Psoas muscle (tissue), 8 donors: ENCODE data around the gene TMEM108. TPM values are rescaled to one million over a fixed set of nuclear protein-coding genes. Genes with fewer than 3 reads are reported as not detected.

Source experiments
- ATAC-seq, 4 donors: fragments of 200-7000 bp; cut with Tn5 transposase; one replicate each; pipeline ENCODE4 v1.9.1; 2020; ENCODE audit warnings: moderate library complexity in 3 of 4, mild to moderate bottlenecking in 2 of 4
- DNase-seq, 2 donors: peaks; one replicate each; pipeline ENCODE4 v3.0.0-alpha.2; 2020
- H3K27ac ChIP-seq: fragments of 200-600 bp; one replicate; pipeline ENCODE4 v1.8.0; 2022
- H3K27me3 ChIP-seq, 3 donors: fragments of 200-600 bp in 1 of 3; one replicate each; pipeline versions ENCODE4 v1.6.1 to v1.8.0; 2013 to 2022; ENCODE audit warnings: low read length in 2 of 3, mild to moderate bottlenecking in 2 of 3, moderate library complexity in 1 of 3; ENCODE audit not compliant: insufficient read depth in 3 of 3
- H3K36me3 ChIP-seq, 2 donors: fragments of 200-600 bp in 1 of 2; one replicate each; pipeline versions ENCODE4 v1.6.1 to v1.8.0; 2013 to 2022; ENCODE audit warnings: low read depth in 1 of 2, mild to moderate bottlenecking in 1 of 2, moderate library complexity in 1 of 2; ENCODE audit not compliant: insufficient read depth in 1 of 2
- H3K4me1 ChIP-seq: fragments of 200-600 bp; one replicate; pipeline ENCODE4 v1.8.0; 2022
- H3K4me3 ChIP-seq: fragments of 200-600 bp; one replicate; pipeline ENCODE4 v1.8.0; 2022; ENCODE audit warnings: mild to moderate bottlenecking
- H3K9me3 ChIP-seq: fragments of 200-600 bp; one replicate; pipeline ENCODE4 v1.8.0; 2022
- CTCF ChIP-seq: fragments of 200-600 bp; IDR thresholded peaks from one replicate; pipeline ENCODE4 v1.8.0; 2022; ENCODE audit warnings: antibody characterized with exemption
- WGBS, 3 donors: extraction: QIAGEN DNeasy Blood & Tissue Kit; methylation state at CpG; one replicate each; pipeline versions ENCODE4 v1.1.6 to v1.1.7; 2013; 5-methylcytosine and 5-hydroxymethylcytosine counted together
- intact Hi-C, 2 donors: fragments of 100-400 bp; cut with DNase I; formaldehyde crosslinking; loops; one replicate each; pipeline versions ENCODE4 v1.11.0 to v1.14.2; 2022
- polyA plus RNA-seq, 3 donors: library from polyadenylated mRNA; stranded (reverse); fragments of 200-250 nt; gene quantifications; one replicate each; pipeline ENCODE4 v1.2.3, GENCODE V29; 2013
- total RNA-seq, 4 donors: library from RNA; stranded (reverse); fragmentation: NEBNext Ultra II Directional in 2 of 4; extraction: Animal tissue kit (Norgen Biotek cat#: 25700) in 2 of 4; gene quantifications; one replicate each; pipeline versions ENCODE4 v1.2.1 to v1.2.4, GENCODE V29; 2021 to 2023
- donor health status: healthy with polysubstance abuse.
- donor health status: DM: no; HTN: no; CAD: no; lungs with moderate emphysema.
- donor health status: Bipolar disorder and iron deficiency.
- donor health status: healthy.
- donor health status: DM: yes; HTN: yes; CAD: no.
- donor health status: DM: no; HTN: no; CAD: no.
- donor health status: DM: no; HTN: no; CAD: no.
- donor health status: DM: yes; HTN: yes; CAD: no.

The TMEM108 gene
- total and polyA plus RNA-seq, 7 donors: 2.4 to 10.5 (median 6.5) TPM

GRCh38 chr3:133113927-133114597 is 75.9 kb downstream of the TMEM108 start:
- Histone ChIP-seq H3K9me3 (no peaks in the 10 kb centered on the region), H3K4me3 (no peak overlapping the region), H3K27ac (no peak overlapping the region), H3K27me3 (no peaks in the 10 kb centered on the region), H3K36me3 (no peaks in the 10 kb centered on the region), H3K4me1 (peaks cover 7% of the 10 kb centered on the region)
- ATAC-seq (no peak), DNase-seq (no peak)
- intact Hi-C loops: no loop called here
- TF ChIP-seq CTCF: no peak
- 84 to 93% (median 89%) methylated on average over 3 of the region's 3 CpGs for WGBS, 3 donors

GRCh38 chr3:133115176-133115575 is 77.0 kb downstream of the TMEM108 start:
- Histone ChIP-seq H3K9me3 (no peaks in the 10 kb centered on the region), H3K27ac (no peak overlapping the region), H3K36me3 (no peaks in the 10 kb centered on the region), H3K27me3 (no peaks in the 10 kb centered on the region), H3K4me3 (no peak overlapping the region), H3K4me1 (peaks cover 7% of the 10 kb centered on the region)
- TF ChIP-seq CTCF: no peak
- WGBS, 3 donors: 26 to 31% (median 29%) methylated on average over 1 of the region's 1 CpG
- intact Hi-C loops: no loop called here
- ATAC-seq (peak in 3 of 4 donors; percentile 40 to 58 (median 49)), DNase-seq (no peak)

- H3K36me3 ChIP-seq: no peaks in the 10 kb centered on the region
- H3K4me3 ChIP-seq: no peak overlapping the region
- ATAC-seq (no peak), DNase-seq (no peak)
- intact Hi-C loops: no loop called here
- H3K27ac ChIP-seq: no peak overlapping the region
- no peak for TF ChIP-seq CTCF
- peaks cover 7% of the 10 kb centered on the region for H3K4me1 ChIP-seq
- H3K9me3 ChIP-seq: no peaks in the 10 kb centered on the region
- H3K27me3 ChIP-seq: no peaks in the 10 kb centered on the region
These were observed 79.2 kb downstream of the TMEM108 start for GRCh38 chr3:133117342-133117741.

GRCh38 chr3:133119176-133119575 is 81.0 kb downstream of the TMEM108 start:
- intact Hi-C loops: no loop called here
- Histone ChIP-seq H3K27me3 (no peaks in the 10 kb centered on the region), H3K27ac (no peak overlapping the region), H3K36me3 (no peaks in the 10 kb centered on the region), H3K4me1 (peaks cover 4% of the 10 kb centered on the region), H3K4me3 (no peak overlapping the region), H3K9me3 (no peaks in the 10 kb centered on the region)
- TF ChIP-seq CTCF: no peak
- WGBS, 3 donors: 68 to 78% (median 75%) methylated on average over 2 of the region's 2 CpGs
- DNase-seq (no peak), ATAC-seq (no peak)

- no peaks in the 10 kb centered on the region for H3K4me1 ChIP-seq
- H3K4me3 ChIP-seq: no peak overlapping the region
- H3K27ac ChIP-seq: no peak overlapping the region
- ATAC-seq (no peak), DNase-seq (no peak)
- H3K27me3 ChIP-seq: no peaks in the 10 kb centered on the region
- 70 to 81% (median 77%) methylated on average over 3 of the region's 3 CpGs for WGBS, 3 donors
- TF ChIP-seq CTCF: no peak
- no peaks in the 10 kb centered on the region for H3K9me3 ChIP-seq
- intact Hi-C loops: no loop called here
- H3K36me3 ChIP-seq: no peaks in the 10 kb centered on the region
These were observed 83.3 kb downstream of the TMEM108 start for GRCh38 chr3:133121450-133121849.
